HG03175 (cell line): ENCODE measurements around the gene PROKR1.
"Not testable (repeated sequence)": the region's sequence is repeated elsewhere in the genome, so short reads cannot be mapped to it uniquely, and the experiment has no call there.

Source experiments
- ATAC-seq: cut with Tn5 transposase; IDR thresholded peaks from one replicate; pipeline ENCODE4 v1.9.1; 2021; ENCODE audit warnings: mild to moderate bottlenecking, moderate library complexity; ENCODE audit not compliant: unreplicated experiment

Gene PROKR1

DNA sequence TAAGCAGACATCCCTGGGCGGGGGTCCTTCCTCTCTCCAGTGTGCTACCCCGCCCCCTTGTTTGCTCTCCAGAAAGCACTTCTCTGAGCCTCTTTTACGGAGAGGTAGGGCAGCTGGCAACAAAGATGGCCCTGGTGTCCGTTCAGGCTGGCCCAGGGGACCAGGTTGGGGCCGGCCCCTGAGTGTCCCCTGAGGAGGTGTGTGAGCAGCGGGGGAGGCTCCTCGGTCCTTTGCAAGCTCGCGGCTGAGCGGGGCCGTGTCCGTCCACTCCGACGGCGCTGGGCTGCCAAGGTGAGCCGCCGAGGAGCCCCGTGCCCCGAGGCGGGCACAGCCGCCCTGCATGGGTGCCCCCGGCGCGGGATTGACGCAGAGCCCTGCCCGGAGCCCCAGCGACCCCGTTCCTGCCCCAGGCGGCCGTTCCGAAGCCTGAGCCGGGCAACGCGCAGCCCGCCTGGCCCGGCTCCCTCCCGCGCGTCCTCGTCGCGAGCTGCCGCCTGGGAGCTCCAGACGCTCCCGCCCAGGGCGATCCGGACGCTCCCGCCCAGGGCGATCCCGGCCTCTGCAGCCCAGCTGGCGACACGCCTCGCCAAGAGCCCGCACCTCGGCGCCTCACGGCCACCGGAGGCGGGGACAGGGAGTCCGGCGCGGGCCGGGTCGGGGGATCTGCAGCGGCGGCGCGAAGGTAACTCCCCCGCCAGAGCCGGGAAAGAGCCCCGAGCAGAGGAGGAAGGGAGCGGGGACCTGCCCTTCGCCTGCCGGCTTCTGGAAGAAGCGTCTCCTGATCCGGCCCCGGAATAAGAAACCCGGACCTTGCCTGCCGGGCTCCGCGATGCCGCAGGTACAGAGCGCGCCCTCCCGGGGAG lies at the start of gene PROKR1:
PROKR1 (plus strand) TSS at position 569 of the 863 bp plus-strand sequence. CDS start 2,243 bp downstream, outside the sequence.
- no peak for ATAC-seq

DNA sequence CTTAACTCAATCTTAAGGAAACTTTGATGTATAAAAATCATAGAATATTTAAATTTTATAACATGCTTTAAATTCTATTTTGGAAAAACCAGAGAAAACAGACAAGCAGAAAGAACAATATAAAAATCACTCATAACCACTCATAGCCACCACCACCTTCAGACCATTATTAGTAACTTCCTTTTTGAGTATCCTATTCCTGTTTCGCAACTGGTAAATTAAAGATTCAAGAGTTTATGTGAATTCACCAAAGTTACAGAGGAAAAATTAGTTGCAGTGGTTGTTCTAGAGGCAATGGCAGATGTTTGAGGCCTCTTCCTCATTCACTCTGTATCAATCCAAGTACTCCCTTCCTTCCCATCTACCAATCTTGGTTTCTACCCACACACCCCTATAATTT lies 49.3 kb upstream of the PROKR1 start:
- ATAC-seq, result no peak

DNA sequence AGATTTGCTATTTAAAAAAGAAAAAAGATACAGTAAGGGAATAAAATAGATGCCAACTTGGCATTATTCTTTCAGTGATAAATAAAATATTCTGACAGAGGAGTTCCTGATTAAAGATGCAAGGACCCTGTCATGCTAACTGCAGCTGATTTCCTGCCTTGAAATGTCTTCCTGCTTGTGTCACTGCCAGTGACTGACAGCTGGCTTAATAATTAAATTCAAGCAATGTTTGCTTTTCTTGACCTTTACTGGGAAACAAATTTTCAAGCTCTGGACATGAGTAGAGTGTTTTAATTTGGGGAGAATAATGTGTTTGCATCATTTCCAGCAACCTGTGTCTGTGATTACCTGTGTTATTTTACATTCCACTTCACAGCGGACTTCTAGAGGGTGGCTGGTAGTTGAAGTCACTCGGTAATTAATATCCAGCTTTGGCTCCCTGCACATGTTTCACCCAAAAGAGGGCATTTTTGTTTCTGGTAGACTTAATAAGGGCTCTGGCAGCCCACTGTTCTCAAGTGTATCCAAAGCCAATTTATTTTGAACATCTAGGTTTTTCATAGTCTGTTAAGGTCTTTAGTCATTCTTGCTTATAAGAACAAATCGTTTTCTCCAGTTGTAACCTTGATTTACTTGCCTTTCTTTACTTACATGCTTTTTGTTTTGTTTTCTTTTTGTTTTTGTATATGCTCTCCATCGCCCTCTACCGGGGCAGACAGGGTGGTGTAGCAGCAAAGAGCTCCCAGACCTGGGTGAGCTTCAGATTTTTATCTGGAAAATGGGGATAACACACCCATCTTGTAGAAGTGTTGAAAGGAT lies 48.5 kb upstream of the PROKR1 start:
- peak; percentile 79 for ATAC-seq

DNA sequence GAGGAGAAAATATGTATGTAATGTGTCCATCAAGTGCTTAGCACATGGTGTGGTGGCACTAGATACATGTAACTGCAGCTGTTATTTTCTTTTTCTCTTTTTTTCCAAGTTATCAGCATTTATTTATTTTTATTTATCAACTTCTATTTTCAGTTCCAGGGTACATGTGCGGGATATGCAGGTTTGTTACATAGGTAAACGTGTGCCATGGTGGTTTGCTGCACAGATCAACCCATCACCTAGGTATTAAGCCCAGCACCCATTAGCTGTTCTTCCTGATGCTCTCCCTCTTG lies 47.9 kb upstream of the PROKR1 start:
- ATAC-seq, result not testable (repeated sequence)

DNA sequence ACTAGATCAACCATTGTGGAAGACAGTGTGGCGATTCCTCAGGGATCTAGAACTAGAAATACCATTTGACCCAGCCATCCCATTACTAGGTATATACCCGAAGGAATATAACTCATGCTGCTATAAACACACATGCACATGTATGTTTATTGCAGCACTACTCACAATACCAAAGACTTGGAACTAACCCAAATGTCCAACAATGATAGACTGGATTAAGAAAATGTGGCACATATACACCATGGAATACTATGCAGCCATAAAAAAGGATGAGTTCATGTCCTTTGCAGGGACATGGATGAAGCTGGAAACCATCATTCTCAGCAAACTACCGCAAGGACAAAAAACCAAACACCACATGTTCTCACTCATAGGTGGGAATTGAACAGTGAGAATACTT lies 42.9 kb upstream of the PROKR1 start:
- ATAC-seq, result not testable (repeated sequence)

DNA sequence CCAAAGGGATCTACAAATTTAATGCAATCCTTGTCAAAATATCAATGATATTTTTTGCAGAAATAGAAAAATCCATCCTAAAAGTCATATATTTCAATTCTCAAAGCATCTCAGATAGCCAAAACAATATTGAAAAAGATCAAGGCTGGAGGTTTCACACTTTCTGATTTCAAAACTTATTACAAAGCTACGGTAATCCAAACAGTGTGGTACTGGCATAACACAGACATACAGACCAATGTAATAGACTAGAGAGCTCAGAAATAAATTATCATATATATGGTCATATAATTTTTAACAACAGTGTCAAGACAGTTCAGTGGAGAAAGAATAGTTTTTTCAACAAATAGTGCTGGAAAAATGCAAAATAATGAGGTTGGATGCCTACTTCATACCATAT lies 40.3 kb upstream of the PROKR1 start:
- ATAC-seq, result no peak

DNA sequence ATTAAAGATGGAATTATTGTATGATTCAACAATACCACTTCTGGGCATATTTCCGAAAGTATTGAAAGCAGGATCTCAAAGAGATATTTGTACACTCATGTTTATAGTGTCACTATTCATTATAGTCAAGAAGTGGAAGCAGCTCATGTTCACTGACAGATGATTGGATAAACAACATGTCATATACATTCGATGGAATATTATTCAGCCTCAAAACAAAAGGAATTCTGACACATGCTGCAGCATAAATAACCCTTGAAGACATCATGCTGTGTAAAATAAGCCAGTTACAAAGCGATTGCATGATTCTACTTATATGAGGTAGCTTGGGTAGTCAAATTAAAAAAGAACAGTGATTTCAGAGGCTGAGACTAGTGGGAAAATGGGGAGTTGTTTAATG lies 39.3 kb upstream of the PROKR1 start:
- ATAC-seq, result no peak

DNA sequence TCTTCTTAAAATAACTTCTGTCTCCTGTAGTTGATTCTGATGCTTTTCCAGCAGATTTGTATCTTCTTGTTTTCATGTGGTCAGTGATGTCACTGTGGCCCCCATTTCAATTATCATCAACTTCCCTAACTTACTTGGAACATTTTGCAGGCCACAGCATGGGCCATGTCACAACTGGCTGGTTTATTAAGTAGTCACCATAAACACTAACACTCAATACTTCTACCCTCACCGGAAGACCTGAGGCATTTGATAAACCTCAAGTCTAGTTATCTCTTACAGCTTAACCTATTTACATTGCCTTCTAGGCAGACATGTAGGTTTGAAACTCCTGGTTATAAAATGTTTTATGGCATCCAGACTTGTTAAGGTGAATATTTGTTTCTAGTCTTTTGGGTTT lies 37.4 kb upstream of the PROKR1 start:
- no peak for ATAC-seq

DNA sequence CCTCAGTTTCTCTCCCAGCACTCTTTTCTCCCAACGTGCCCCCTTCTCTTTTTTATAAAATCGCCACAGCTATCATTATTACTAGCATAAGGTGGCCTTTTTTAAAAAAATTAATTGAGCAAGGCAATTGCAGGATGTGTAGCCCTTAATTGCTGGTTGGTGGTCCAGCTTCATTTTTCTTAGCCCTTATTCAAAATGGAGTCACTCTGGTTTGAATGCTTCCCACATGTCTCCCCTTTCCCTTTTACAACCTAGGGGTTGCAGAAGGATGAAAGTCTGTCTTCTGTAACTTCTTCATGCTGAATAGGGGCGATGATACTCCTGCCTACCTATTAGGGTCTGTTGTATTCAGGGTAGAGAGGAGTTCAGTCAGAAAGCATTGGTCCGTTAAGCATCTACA lies 36.6 kb upstream of the PROKR1 start:
- no peak for ATAC-seq

DNA sequence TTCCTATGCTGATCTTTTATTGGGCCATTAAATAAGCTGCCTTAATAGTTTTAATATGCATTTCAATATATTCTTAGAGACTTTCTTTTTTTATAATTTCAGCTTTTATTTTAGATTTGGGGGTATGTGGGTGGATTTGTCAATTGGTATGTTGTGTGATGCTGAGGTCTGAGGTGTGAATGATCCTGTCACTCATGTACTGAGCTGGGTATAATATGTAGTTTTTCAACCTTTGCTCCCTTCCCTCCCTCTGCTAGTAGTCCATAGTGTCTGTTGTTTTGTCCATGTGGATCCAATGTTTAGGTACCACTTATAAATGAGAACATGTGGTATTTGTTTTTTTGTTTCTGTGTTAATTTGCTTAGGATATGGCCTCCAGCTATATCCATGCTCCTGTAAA lies 35.5 kb upstream of the PROKR1 start:
- ATAC-seq, result no peak

DNA sequence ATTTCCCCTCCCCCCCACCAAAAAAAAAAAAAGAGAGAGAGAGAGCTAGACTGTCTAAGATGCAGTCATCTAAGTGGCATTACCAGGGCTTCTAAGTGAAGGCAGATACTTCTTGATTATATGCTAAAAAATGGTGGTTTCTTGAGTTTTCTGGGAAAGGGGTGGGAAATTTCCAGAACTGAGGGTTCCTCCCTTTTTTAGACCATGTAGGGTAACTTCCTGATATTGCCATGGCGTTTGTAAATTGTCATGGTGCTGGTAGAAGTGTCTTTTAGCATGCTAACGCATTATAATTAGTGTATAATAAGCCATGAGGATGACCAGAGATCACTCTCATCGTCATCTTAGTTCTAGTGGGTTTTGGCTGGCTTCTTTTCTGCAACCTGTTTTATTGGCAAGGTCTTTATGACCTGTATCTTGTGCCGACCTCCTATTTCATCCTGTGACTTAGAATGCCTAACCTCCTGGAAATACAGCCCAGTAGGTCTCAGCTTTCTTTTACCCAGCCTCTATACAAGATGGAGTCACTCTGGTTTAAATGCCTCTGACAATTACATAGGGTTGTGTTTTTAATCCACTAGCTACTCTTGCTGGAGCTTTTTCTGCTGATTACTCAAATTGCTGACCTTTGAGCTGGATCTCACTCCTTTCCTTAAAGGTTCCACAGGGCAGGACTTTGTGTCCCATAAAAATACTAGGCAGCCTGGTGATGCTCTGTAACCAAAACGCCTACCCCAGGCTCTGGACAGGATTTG lies 30.4 kb upstream of the PROKR1 start:
- no peak for ATAC-seq

DNA sequence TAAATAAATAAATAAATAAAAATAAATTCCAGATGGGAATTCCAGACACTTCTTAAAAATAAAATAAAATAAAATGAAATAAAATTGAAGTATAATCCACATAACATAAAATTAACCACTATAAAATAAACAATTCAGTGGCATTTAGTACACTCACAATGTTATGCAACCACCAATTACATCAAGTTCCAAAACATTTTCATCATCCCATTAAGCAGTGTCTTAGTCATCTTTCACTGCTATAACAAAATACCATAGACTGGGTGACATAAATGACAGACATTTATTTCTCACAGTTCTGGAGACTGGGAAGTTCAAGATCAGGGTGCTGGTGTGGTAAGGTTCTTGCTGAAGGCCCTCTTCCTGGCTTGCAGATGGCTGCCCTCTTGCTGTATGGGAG lies 22.6 kb upstream of the PROKR1 start:
- ATAC-seq, result no peak

DNA sequence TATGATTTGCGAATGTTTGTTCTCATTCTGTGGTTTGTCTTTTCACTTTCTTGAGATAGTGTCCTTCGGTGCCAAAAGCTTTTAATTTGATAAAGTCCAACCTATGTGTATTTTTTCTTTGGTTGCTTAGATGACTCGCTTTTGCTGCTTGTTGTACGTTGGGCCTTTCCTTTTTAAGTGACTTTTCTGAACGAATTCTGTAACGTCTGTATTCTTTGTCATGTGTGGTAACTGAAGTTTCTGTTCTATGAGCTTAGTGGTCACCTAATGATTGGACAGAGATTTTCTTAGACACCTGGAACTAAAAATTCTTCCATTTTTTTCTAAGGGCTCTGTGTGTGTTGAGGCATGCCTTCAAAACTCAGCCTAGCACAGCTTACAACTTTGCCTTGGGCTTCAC lies 19.6 kb upstream of the PROKR1 start:
- no peak for ATAC-seq

DNA sequence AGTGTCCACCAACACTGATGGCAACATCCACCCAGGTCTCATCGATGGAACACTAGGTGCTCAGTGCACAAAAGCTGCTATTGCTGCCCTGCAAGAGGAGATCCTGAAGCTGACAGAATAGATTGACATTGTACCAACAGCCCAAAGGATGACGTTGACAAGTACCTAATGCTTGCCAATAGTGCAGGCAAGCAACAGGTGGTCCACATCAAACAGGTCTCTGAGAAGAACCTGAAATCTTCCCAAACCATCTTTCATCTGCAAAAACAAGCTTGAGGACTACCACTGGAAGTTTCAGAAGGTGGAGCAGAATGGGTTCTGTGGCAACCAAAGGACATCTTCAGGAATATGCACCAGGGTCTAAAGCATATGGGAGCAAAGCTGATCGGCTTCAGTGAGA lies 15.8 kb upstream of the PROKR1 start:
- no peak for ATAC-seq

DNA sequence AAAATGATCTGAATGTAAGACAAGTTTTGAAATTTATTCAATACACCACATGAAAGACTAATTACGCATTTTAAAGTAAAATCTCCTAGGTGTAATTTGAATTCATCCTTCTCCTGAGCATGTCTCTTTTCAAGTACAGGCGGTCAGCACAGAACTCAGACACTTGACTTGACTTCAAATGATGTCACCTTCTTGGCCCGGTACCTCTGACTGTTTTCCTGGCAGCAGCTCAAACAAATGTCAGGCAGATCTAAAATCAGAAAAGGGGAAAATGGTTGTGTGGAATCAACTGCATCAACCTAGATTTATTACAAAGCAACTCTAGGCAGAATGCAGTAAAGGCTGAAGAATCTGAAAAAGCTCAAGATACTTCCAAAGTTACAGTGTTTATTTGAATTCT lies 11.4 kb upstream of the PROKR1 start:
- ATAC-seq, result no peak

DNA sequence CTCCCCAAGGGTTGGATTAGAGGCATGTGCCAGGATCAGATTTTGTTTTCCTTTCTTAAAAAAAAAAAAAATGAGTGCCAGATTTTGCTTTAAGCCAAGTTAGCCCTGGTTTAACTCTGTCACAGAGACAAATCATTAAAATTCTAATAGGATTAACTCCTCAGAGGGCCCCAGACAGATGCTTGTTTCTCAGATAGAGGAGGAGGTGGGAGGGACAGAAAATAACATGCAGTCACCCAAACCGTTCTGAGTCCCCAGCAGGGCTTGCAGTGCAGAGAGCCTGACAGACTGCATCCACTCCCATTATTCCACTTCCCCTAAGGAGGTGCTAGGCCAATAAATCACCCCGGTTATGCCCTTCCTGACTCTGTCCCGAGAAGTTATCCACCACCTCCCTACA lies 6.3 kb upstream of the PROKR1 start:
- no peak for ATAC-seq

DNA sequence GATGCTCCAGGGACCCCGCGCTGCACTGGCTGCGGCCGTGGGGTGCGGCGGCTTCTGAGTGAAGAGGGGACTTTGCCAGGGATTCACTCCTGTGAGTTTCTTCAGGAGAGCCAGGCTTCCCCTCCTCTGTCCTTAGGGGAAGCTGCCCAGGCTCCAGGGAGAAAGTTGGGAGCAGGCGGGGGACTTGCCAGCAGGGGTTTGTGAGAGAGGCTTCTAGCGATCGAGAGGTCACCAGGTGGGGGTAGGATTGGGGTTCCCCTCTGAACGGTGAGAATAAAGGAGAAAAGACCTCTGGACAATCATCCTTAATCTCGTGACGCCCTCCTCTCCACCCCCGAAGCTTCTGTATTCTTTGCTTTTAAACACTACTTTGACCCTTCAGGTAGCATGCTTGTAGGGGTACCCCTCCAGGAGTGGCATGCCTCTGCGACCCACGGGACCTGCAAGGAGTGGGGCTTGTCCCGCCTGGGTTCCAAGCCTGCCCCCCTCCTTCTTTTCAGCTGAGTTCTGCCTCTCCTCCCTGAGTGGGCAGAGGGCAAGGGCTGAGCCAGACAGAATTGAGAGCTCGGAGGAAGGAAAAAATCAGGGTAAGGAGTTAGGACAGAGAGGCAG lies 601 bp downstream of the PROKR1 start:
- no peak for ATAC-seq

DNA sequence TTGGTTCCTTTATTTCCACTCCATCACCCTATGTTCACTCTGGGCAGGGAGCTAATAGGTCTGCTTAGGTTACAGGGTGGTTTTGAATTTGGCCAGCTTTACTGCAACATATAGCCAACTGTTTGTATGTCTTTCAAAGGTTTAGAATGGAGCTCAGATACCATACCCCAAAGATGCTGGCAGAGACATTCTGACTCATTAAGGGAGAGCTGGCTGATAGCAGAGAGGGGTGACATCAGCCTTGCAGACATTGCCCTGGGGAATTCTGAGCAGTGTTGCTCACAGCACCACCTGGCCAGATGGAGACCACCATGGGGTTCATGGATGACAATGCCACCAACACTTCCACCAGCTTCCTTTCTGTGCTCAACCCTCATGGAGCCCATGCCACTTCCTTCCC lies 2.1 kb downstream of the PROKR1 start:
- no peak for ATAC-seq

DNA sequence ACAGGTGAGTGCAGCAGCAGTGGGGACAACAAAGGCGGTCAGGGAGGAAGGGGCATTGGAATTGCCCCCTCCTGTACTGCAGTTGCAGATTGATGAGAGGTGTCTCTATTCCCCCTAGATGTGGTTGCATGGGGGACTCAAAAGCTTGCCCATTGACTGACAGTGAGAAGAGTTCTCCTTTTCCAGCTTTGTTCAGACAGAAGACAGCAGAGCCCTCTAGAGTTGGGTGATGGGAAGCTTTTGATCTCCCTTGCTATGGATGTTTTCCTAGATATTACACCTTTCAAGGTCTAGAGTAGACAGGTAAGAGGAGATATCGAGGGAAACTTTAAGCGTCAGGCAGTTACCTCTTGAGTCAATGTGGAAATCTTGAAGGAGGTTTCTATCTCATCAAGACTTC lies 2.9 kb downstream of the PROKR1 start:
- ATAC-seq, result no peak

DNA sequence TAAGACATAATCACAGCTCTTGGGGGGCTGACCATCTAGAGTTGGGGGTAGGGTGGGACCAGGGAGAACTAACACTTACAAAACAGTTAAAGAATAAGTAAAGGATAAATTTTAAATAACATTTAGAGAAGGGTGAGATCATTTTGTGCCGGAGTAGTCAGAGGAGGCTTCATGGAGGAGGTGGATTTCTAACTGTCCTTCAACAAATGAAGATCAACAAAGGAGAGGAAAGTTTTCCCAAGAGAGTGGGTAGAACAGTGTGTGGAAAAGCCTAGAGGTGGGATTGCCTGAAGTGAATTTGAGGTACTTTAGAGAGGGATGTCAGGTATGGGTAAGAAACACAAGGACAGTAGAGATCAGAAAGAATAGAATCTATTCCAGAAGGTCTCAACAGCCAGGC lies 7.3 kb downstream of the PROKR1 start:
- ATAC-seq, result no peak

DNA sequence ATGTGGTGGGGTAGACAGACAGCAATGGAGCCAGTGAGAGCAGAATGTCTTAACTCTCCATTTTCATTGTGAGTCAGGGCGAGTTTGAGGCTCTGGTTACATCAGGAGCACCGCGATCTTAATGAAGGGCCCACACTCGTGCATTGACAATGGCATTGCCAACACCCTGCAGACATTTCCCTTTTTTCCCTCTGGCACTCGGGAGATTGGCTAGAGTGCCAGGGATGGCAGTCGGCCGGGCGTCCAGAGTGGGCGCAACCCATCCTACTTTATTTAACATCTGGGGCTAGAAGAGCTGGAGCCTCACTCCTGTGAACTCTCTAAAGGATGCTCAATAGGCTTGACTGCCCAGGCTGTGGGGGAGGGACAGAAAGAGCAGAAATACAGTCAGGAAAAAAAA lies 9.7 kb downstream of the PROKR1 start:
- ATAC-seq, result no peak
